Fibroblast of skin of left quadriceps (primary cell): ENCODE results near the gene ATG10.
A peak's percentile ranks its signal among the peaks of the same experiment; 100 is the strongest.
"Not testable (repeated sequence)": the region's sequence is repeated elsewhere in the genome, so short reads cannot be mapped to it uniquely, and the experiment has no call there.

Experiments
- DNase-seq, 2 experiments: peaks; one replicate each; pipeline ENCODE4 v3.0.0-alpha.2; 2013; ENCODE audit warnings: low read depth in 2 of 2

ATG10 gene

DNA sequence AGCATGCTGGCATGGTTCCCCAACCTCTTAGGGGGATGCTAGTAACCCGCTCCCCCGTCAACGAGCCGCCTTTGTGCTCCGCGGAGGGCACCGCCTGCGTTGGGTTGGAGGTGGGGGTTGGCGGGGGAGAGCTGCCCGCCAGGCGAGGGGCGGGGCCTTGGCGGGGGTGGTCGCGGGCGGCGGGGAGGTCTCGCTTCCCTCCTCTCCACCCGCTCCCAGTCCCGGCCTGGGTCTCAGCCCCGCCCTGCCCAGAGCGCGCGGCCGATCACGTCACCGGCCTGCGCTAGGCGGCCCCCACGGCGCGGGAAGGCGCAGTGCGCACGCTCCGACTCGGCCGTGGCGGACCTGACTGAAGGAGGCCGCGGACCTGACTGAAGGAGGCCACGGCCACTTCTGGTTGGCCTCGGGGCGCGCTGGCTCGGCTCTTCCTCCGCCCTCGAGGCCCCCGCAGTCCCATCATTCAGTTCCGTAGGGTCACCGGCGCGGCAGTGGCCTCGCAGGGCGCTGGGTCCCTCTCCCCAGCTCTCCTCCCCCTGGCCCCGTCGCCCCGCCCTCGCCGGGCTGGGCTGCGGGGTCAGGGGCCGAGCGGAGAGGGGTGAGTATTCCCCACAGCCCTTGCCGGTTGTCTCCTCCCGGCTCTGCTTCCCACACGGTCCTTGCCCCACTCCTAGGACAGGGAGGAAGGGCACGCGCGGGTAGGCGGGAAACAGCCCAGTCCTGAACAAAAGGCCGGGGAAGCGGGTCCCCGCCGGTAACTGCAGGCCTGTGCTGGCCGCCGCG lies at the start of gene ATG10:
Gene ATG10 (plus strand): TSS at position 312 of the 780 bp plus-strand sequence. CDS start 15,548 bp downstream, outside the sequence.
- peak; percentile 85 to 87 for DNase-seq

DNA sequence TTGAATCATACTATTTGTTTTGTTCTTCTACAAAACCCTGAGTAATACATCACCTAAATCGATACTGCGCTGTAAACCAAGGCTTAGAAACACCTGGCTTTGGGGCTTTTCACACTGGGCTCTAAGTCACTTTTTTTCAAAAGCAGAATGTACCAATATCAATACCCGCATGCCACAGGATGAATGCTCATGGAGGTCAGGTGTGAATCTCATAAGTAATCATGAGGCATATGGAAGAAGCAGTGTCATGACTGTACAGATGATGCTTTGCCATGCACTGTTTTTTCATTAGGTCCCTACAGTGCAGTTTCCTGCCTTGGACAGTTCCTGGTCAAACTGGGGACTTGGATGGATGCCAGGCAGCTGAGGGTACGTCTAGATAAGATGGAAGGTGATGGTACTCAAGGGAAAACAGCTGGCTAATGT lies 49.0 kb upstream of the ATG10 start:
- DNase-seq, result no peak

DNA sequence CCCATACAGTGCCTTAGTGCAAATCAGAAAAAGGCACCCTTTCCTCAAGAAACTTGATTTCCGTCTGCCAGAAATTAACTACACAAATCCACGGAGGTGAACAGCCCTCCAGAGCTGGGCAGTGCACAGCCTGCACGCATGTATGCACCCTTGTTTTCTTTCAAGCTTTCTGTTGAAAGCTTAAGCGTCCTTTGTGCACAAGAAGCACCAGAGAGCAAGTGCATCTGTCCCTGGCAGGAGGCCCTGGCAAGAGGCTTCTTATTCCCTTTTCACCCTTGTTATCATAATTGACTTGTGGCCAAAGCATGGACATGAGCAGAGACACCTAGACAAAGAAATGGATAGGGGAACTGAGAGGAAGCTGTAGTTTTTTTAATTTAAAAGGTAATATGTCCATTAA lies 47.4 kb upstream of the ATG10 start:
- DNase-seq, result no peak

DNA sequence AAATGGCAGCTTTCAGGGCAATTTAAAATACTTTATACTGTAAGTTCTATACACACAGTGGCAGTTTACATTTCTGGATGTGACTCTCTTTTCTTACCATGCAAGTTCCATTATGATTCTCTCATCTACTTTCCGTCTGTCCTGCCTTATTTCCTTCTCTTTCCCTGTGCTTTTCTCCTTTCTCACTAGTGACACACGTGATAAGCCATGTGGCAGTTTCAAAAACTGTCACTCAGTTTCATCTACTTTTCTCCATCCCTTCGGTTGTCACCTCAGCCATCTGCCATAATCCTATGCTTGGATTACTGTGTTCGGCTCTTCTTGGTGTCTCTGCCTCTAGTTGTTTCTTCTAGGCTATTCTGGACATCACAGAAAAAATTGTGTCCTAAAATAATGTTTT lies 46.8 kb upstream of the ATG10 start:
- DNase-seq, result no peak

DNA sequence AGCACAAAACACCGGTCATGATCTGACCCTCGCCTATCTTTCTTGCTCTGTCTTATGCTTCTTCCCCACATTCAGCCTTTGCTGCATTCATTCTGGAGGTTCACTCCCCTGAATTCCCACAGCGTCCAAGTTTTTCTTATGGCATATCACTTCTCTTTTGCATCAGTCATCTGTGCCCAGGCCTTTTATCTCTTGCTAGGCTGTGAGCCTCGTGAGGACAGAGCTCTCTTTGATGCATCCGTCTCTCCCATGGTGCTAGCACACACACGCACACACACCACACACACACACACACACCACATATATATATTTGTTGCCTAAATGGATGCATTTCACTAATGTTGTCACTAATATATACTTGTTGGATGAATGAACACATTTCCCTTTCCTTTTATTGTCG lies 45.8 kb upstream of the ATG10 start:
- no peak for DNase-seq

DNA sequence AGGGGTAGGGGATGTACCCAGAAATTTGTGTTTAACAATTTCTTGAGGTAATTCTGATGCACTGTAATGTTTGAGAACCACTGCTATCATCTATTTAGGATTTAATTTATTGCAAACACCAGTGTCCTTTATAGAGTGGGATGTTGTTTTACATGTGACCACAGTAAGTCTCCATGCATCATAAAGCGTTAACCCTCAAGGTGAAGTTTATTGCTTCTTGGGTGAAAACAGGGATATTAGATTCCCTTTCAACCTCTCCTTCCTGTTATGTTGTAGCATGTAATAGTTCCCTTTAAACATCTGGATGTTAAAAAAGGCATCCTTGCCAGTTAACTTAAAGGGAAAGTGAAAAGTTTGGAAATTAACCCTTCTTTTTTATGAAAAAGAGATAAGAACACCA lies 35.8 kb upstream of the ATG10 start:
- DNase-seq, result no peak

DNA sequence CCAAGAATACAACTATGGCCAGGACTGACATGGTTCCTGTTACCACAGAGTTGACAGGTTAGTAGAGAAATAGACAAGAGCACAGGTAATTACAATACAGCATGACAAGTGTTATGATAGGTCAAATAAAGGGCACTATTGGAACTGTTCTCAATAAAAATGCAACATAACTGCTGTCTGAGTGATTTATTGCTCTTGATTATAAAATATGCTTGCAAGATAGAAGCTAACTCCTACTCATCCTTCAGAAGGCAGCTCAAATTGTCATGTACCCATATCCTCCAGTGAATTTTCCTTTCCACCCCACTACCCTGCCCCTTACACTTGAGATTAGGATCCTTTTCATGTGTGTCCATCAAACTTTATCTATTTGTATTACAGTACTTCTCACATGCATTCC lies 35.1 kb upstream of the ATG10 start:
- no peak for DNase-seq

DNA sequence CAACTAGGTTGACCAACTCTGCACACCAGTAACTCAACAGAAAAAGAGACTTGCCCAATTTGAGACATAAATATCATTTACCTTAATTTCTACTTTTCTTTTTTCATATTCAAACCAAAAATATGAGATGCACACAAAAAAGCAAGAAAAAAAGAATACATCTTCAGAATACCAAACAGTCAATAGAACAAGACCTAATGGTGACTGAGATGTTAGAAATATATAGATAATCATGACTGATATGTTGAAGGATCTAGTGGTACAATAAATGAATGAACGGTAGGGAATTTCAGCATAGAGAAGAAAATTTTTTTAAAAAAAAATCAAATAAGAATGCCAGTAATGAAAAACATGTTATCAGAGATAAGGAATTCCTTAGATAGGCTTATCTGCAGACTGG lies 29.1 kb upstream of the ATG10 start:
- no peak for DNase-seq

DNA sequence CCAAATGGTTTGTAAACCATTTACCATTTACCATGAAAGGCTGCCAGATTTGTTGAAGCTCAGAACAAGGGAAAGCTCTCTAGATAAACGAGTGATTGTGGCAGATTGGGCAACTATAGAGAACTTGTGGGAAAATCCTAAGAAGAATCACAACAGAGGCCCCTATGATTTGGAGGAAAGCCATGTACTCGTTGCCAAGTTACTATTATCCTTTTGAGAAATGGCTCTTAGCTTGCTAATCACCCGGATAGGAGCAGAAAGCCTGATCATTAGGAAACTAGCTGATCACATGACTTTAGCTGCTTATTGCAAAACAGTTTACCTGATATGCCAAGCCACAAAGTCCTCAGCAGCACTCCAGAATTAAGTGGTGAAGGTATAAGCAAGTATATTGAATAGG lies 23.5 kb upstream of the ATG10 start:
- no peak for DNase-seq

DNA sequence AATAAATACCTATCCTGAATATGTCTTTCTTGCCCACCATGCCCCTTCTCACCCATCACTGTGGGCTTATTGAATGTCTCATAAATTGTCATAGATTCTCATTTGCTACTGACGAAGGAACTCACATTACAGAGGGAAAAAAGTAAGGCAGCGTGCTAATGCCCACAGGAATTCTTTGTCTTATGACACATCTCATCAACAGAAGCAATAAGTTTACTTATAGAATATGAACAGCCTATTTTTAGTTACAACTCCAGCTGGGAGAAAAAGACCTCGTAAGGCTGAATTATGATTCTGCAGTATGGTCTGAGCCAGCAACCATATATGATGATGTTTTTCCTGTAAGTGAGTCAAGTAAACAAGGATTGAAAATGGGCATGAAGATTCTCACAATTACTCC lies 22.4 kb upstream of the ATG10 start:
- DNase-seq, result no peak

DNA sequence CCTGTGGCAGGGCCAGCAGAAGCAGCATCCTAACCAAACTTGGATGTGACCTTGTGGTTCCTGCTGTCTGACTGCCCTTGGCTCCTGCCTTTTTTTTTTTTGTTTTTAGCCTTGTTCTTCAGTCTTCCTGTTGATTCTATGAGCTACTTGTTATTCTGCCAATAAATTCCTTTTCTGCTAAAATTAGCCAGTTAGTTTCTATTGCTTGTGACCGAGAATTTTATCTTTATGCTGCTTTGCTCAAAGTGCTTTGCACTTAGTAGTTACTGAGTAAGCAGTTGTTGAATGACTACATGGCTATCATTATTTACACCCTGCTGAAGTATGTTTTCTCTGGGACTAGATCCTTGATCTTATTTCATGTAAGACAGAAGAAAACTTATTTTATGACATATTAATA lies 20.8 kb upstream of the ATG10 start:
- DNase-seq, result no peak

DNA sequence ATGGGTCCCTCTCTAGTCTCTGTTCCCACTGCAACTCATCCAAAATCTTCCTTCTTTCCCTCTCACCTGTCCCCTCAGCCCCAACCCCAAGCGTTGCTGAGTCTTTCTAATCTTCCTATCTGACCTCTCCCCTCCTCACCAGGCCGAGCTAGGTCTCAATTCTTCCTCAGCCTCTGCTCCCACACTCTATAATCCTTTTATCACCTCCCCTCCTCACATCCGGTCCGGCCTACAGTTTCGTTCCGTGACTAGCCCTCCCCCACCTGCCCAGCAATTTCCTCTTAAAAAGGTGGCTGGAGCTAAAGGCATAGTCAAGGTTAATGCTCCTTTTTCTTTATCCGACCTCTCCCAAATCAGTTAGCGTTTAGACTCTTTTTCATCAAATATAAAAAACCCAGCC lies 17.0 kb upstream of the ATG10 start:
- DNase-seq, result not testable (repeated sequence)

DNA sequence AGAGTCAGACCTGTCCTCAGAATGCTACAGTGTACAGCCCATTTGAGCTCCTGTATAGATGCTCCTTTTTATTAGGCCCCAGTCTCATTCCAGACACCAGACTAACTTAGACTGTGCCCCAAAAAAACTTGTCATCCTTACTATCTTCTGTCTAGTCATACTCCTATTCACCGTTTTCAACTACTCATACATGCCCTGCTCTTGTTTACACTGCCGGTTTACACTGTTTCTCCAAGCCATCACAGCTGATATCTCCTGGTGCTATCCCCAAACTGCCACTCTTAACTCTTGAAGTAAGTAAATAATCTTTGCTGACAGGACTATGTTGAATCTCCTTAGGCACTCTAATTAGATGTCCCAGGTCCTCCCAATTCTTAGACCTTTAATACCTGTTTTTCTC lies 13.7 kb upstream of the ATG10 start:
- DNase-seq, result not testable (repeated sequence)

DNA sequence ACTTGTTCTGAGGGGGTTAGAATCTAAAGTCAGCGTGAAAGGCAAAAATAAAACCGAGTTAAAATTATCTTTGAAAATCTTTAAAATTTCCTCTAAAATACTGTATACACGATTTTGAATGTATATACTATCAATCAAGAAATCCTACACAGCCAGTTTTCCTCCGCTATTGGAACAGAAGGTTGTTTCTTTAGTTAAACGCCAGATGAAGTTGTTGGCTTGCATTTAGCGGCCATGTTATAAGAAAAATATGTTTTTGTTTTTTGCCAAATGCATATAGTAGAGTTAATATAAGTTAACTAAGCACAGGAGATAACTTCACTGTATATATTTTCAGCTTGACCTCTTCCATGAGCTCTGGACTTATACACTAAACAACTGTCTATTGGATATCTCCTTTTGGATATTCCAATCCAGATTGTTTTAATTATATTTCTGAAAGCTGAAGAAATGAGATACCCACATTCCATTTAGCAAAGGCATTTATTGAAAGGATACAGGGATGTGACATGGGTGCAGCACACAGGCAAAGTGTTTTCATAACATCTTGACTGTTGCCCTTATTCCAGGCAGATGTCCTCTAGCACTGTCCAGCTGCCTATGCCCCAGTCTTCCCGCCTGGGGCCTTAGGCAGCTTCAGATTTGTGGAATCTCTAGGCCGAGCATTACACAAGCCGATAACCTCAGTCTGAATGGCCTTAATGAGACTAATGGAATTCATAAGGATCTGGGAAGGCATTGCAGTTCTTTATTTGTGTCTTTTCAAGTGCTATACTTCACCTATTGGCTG lies 10.0 kb upstream of the ATG10 start:
- DNase-seq, result no peak

DNA sequence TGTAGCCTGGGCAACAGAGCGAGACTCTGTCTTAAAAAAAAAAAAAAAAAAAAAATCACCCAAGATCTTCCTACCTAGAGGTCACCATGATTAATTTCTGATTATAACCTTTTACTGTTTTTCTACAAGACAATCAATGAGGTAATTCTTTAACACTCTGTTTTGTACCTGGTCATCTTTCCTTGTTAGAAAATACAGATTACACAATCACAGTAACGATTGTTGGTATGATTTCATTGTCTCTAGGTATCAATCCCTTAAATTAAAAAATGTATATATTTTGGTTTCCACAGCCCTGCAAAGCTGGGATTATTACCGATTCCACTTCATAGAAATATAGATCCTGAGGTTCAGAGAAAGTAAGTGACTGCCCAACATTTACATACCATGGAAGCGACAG lies 8.3 kb upstream of the ATG10 start:
- DNase-seq, result no peak

DNA sequence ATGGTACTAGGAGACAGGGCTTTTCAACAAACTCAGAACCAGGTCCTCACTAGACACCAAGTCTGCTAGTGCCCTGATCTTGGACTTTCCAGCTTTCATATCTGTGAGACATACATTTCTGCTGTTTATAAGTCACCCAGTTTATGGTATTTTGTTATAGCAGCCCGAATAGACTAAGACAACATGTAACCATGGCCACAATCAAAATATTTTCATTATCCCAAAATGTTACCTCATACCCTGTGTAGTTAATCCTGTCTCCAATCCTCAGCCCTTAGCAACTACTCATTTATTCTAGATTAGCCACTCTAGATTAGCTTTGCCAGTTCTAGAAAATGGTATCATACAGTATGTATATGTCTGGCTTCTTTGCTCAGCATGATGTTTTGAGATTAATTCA lies 6.3 kb upstream of the ATG10 start:
- DNase-seq, result no peak

DNA sequence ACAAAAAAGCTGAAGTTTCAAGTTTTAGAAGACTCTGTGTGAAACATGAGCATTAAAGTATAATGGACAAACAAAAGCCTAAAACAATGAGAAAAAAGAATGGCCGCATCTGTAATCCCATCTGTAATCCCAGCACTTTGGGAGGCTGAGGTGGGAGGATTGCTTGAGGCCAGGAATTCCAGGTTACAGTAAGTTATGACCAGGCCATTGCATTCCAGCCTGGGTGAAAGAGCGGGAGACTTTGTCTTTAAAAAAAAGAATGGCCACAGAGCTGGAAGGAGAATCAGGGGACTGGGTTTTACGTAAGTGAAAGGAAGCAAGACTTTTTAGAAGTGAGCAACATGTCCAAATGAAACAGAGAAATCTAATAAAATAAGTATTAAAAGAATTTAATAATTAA lies 2.6 kb upstream of the ATG10 start:
- DNase-seq, result no peak

DNA sequence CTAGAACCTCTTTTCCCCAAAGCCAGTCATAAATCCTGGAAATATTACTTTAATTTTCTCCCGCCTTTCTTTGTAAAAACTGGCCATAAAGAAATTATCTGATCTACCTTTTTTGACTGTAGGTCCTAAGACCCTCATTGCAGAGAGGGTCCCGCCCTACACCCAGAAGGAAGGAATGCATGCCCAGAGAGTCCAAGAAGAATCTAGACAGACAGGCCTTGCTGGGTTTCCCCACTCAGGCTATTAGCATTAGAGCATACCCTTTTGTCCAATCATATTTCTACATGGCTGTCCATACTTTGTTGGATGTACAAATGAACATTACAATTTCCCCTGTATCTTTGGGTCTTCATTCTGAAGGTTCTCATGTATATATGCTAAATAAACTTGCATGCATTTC lies 1.9 kb upstream of the ATG10 start:
- no peak for DNase-seq

DNA sequence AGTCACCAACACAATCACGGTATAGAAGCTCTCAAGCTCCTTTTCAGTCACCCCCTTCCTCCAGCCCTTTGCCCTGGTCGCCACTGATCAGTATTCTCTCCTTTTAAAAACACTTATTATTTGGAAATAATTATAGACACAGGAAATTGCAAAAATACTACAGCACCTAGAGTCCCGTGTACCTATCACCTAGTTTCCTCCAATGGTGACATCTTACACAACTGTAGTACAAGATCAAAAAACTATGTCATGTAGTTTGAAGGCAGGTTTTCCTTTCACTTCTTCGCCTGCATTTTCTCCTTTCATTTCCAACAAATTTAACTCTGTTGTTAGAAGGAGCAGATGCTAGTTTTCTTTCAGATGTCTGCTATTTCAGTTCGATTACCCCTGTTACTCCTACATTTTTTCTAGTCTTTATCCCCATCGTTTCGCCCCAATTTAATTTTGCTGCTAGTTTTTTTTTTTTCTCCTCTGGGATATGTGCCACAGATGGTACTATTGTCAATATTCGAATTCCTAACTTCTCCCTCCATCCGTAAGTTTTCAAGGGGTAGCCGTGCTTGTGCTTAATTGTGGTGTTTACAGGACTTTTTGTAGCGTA lies 612 bp upstream of the ATG10 start:
- no peak for DNase-seq

DNA sequence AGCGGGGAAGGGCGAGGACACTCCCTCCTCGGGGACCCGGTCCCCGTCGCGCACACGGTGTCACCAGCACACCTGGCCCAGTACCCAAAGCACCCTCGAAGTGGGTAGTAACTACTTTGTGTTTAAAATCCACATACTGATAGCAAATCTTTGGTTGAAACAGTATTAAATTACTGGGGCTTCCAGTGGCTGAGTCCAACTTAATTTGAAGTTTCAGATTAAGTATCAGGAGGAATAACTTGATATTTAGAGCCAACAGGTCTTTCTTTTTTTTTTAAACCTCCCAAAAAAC lies 615 bp downstream of the ATG10 start:
- DNase-seq, result no peak

DNA sequence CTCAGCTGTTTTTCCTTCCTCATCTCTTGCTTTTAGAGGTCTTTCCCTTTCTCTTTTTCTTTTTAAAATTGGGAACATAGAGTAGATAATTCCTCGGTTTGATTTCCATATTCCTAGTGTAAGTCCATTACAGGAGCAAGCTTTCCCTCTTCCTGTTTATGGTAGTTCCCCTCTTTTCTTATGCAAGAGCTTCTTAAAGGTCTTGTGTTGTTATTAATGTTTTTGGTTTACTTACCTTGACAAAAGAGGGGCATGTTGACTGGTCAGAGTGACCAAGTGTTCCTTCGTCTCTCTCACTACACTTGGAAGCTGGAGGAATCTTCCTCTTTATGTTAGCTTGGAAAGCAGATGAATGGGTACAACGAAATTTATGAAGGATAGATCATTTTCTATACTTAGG lies 8.3 kb downstream of the ATG10 start:
- DNase-seq, result no peak

DNA sequence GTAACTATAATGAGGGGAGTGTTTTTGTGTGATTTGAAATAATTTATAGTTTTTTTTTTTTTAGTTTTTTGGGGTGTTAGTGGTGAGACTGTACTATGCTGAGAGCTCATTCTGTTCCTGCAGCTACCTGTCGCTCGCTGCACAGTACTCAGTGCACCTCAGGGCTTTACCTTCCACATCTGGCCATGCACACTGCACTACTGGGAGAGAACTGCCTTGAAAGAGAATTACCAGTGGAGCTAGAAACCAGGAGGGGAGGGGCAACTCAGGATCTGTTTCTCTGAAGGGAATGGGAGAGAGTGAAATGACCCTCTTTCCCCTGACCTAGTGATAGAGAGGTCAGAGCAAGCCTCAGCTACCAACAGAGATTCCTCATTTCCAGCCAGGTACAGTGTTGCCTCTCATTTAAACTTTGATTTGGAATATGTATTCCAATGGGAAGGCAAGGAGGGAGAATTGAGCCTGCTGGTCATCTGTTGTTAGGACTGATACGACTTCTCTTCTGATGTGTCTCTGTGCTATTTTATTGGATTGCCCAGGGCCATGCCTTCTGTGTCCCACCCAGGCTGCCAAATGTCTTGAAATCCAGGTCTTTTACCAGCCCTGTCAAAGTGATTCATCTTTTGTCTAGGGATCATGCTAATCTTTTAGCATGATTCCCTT lies 8.9 kb downstream of the ATG10 start:
- DNase-seq, result no peak
